Measurements from ENCODE around the gene ATRNL1.
"Not testable (repeated sequence)": the region's sequence is repeated elsewhere in the genome, so short reads cannot be mapped to it uniquely, and the experiment has no call there.

ATRNL1 gene

GRCh38 chr10:115432188-115432819, 339.1 kb downstream of the ATRNL1 start:
- no peak for DNase-seq

GRCh38 chr10:115436999-115437398, 343.8 kb downstream of the ATRNL1 start:
- DNase-seq = no peak

- no peak for DNase-seq
Measured at GRCh38 chr10:115441907-115442545, 348.9 kb downstream of the ATRNL1 start.

- DNase-seq = no peak
Measured at GRCh38 chr10:115456812-115457211, 363.6 kb downstream of the ATRNL1 start.

- DNase-seq = no peak
Measured at GRCh38 chr10:115483294-115483693, 390.1 kb downstream of the ATRNL1 start.

- DNase-seq = no peak
Measured at GRCh38 chr10:115491526-115492140, 398.5 kb downstream of the ATRNL1 start.

- no peak for DNase-seq
Measured at GRCh38 chr10:115503546-115503945, 410.4 kb downstream of the ATRNL1 start.

GRCh38 chr10:115514895-115515294, 421.7 kb downstream of the ATRNL1 start:
- no peak for DNase-seq

GRCh38 chr10:115525141-115525540, 432.0 kb downstream of the ATRNL1 start:
- DNase-seq = no peak

GRCh38 chr10:115527682-115528081, 434.5 kb downstream of the ATRNL1 start:
- DNase-seq = not testable (repeated sequence)

GRCh38 chr10:115536401-115536800, 443.2 kb downstream of the ATRNL1 start:
- DNase-seq = not testable (repeated sequence)

GRCh38 chr10:115539142-115539762, 446.1 kb downstream of the ATRNL1 start:
- DNase-seq = no peak

- DNase-seq = no peak
Measured at GRCh38 chr10:115555887-115556402, 462.8 kb downstream of the ATRNL1 start.

GRCh38 chr10:115558252-115558651, 465.1 kb downstream of the ATRNL1 start:
- DNase-seq = no peak

GRCh38 chr10:115566867-115567266, 473.7 kb downstream of the ATRNL1 start:
- DNase-seq = no peak

GRCh38 chr10:115572740-115573455, 479.7 kb downstream of the ATRNL1 start:
- no peak for DNase-seq

GRCh38 chr10:115580239-115580638, 487.1 kb downstream of the ATRNL1 start:
- no peak for DNase-seq

- no peak for DNase-seq
Measured at GRCh38 chr10:115593060-115593459, 499.9 kb downstream of the ATRNL1 start.

GRCh38 chr10:115604627-115605026, 511.5 kb downstream of the ATRNL1 start:
- DNase-seq = no peak

GRCh38 chr10:115606086-115606485, 512.9 kb downstream of the ATRNL1 start:
- DNase-seq = no peak

- DNase-seq = no peak
Measured at GRCh38 chr10:115606741-115607140, 513.6 kb downstream of the ATRNL1 start.

GRCh38 chr10:115624448-115624847, 531.3 kb downstream of the ATRNL1 start:
- no peak for DNase-seq

- DNase-seq = no peak
Measured at GRCh38 chr10:115628616-115629015, 535.5 kb downstream of the ATRNL1 start.
